ENCODE measurements around the gene GPRC6A.

Gene GPRC6A

DNA sequence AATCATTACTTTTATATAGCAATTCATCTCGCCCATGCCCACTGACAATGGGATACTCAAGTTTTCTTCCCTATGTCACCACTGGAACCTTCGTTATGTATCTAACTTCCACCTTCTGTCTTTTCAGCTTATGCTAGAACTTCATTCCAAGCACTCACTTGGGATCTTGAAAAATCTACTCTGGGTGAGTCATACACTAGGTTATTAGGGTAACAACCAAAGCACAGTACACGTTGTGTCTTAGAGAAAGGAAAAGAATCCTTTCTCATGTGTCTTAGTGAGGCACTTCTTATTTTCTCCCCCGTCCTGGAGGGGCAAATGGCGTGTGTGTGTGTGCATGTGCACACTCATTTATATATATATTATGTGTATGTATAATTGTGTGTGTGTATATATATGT lies 45.0 kb downstream of the GPRC6A start:
- DNase-seq: no peak

DNA sequence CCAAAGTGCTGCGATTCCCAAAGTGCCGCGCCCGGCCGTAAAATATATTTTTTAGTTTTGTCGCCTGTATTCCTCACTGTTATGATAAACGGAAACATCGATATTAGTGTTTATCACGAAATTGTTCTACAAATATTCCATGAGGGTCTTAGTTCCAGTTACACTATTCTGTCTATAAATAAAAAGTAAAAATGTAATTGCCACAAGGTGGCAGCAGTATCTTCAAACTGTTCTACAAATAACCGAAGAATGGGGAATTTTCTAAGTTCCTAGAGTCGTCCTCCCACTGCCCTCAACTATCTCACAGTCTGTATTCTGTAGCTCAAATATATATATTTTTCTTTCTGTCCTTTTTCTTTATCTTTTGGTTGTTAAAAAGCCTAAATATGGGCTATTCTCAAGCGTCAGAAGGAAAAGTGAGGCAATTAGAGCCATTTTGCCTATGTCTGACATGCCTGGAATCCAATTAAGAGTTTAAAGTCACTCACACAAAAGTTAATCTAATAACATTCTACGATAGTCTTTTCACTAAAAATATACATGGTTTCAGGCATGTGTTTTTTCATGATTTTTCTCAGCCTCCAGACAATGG lies 49.2 kb downstream of the GPRC6A start:
- peak in 1 of 2 experiments; percentile 16 for DNase-seq

DNA sequence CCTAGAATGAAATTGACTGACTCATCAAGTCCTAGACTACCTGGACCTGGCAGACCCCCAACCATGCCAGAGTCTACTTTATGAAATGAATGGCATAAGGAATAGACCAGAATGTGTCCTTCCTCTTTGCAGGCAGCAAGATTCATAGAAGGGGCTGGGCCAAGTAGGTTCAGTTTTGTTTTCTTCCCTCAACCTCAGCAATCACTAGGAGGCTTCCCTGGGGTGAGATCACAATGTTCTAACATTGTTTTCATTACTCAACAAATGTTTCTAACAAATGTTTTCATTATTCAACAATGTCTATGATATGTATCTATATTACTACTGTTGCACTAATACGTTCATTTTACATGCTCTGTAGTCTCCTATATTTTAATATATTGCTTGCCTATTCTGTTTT lies 55.0 kb downstream of the GPRC6A start:
- no peak for DNase-seq

DNA sequence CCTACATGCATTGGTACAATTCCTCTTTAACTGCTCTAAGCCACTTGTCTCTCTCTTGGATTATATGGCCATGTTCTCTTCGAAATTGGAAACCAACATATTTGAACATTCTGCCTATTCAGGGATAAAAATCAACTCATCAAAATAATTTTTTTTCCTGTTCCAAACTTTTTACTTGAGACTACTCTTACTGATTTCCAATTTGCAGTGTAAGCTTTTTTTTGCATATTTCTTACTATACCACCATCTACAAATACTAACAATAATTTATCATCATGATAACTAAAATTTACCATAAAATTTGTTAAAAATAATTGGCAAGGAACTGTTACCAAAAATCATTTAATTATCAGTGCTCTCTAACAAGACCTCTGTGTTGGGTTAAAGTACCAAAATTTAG lies 56.4 kb downstream of the GPRC6A start:
- no peak for DNase-seq

DNA sequence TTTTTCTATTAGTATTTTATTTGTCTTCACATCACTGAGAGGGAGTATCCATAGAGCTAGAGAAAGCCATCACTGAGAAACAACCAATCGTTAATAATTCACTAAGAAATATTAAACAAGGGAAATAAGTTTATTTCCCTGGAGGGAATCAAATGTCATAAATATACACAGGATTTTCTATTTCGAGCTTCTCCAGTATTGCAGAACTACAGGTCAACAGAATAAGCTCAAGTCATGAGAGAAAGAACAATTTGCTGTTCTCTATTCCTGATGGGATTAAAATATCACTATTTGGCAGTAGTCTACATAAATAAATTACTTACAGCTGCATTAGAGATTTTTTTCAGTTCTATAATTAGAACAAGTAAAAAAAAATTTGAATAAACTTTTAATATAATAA lies 61.2 kb downstream of the GPRC6A start:
- DNase-seq: no peak

DNA sequence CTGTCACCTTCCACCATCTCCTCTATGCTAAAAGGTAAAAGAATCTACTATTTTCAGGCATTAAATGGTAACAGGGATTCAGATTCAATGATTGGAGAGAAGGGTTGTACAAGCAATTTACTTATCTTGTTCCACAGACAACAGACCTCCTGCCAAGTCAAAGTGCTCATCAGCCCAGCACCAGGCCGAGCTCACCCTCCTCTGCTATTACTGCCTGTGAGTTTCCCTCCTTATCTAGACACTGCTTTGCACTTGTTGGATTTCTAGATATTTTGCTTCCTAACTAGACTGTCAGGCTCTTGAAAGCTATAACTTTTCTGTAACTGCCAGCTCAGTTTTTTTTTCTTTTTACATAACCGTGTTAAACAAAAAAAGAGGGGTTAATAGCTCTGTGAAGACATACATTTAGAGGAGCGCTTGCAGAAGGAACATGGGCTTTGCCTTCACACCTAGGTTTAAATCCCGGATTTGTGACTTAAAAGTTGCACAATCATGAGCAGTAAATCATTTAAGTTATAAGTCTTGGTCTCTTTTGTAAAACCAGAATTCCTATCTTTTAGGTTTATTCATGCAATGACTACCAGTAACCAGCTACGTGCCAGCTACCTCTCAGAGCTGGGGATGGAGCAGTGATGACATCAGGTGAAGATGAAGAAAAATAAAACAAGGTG lies 62.2 kb downstream of the GPRC6A start:
- no peak for DNase-seq

DNA sequence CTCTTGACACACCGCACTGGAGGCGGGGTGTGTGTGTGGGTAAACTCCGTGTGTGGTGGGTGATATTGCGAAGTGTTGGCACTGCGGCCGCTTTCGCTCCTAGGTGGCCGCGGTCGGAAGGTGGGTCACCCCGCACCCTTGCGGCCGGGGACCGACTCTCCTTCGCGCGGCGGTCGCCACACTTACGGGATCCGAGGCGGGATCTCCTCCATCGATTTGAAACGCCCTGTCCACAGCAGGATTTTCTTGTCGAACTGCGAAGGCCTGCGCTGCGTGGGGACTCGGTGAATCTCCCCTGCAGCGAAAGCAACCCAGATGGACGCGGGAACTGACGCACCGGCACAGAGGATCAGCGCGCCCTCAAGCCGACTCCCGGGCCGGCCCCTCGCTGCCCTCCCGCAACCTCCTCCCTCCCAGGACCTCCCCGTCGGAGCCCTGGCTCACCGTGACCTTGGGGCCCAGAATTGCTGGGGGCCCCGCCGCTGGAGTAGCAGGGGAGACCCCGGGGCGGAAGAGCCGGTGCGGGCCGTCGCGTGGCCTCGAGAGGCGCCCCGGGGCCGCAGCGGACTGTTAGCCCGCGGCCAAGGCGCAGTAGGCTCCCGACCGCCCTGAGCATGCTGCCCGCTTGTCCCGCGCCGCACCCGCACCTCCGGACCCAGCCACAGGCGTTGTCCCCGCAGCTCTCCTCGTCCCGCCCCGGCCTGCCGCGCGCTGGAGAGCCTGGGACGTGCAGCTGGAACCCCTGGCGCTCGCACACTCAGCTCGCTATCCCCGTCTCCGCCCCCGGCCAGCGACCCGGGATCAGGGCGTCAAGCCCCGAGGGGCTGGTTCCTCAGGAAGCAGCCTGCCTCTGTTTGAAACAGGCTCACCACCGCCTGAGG lies 63.7 kb downstream of the GPRC6A start, which contains the start of gene FAM162B:
Gene FAM162B, minus strand, starts transcription at position 759 of the 881 bp plus-strand sequence. Its CDS starts 143 bp downstream, at position 616.
- no peak for DNase-seq

DNA sequence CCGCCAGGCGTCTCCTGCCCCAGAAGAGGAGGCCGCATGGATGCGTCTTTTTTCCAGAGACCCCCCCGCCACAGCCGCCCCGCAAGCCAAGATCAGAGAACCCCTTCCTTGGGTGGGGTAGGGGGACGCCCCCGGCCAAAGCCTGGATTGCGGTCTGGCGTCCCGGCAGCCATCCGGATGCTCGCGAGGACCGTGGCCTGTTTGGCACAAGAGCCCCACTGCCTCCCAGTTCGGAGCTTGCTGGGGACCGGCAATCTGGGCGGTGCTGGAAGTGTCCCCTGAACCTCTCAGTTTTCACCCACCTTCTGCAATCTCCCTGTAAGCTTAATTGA lies 64.3 kb downstream of the GPRC6A start:
- DNase-seq: no peak

DNA sequence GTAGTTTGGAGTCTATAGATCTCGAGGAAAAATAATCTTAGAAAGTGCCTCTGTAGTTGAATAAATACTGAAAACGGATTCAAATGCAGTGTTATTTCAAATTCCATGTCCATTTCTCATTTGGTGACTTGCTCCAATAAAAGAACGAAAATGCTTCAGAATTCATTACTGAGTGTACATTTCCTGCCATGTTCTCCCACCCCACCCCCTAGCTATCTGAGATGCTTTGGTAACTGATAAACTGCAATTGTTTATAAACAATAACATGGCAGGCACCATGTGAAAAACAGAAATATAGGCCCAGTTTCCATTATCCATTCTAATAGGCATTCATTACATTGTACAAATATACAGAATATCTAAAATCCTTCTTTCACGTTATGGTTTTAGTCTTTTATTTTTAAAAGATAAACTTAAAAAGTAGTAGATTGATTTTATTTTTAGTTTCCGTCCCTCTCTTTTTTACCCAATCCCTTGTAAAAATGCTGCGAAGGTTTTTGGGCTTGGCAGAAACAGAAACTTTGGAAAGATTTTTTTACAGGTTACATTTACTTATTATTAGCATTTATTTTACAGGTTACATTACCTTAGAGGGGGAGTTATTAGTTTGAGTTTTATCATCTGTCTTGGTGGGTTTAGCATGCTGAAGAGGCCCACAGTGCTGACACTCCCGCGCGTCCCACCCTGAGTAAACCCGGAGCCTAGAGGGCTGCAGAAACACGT lies 64.8 kb downstream of the GPRC6A start:
- no peak for DNase-seq

DNA sequence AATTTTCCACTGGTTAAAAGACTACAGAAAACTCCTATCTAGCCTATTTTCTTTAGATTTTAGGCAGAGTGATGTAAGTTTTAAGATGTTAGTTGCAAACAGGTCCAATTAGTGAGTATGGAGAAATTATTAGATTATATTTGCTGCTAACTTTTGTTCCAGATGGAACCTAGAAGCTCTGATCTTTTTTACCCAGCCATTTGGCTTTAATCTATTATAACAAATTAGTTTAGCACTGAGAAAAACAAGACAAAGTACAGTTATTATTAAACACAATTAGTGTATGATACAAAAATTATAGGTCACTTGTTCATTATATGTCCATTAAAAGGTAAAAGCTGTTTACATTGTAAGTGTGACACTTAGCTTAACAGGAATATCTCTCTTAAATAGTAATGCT lies 65.8 kb downstream of the GPRC6A start:
- no peak for DNase-seq

DNA sequence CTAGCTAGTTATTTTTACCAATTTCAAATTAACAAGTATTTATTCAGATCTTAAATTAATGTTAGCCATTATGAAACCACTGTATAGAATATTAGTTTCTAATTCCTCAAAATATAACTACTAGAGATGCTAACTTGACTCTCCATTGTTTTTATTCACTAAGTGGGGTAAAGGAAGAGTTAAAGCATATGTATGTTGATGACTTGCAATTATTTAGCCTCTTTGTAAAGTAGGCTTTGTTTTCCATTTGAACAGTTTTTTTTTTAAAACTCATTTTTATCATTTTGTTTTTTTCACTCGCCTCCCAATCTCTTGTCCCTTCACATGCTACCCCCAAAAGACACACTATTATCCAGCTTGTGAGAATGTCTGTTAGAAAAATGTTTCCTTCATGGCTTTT lies 66.6 kb downstream of the GPRC6A start:
- no peak for DNase-seq

DNA sequence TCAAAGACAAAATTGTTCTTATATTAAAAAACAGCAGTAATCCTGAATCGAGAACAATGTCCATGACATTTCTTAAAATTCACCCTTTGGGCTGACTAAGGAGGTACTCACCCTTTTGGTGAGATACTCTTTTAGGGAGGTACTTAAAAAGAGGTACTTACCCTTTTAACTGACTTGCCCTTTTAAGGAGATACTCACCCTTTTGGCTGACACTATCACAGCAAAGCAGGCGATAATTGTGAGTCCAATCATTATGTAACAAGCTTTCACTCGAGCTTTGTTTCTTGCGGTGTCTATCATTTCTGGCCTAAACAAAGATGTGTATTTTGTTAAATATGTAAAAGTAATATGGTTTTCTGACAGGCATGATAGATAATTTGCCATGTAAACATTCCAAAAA lies 67.1 kb downstream of the GPRC6A start:
- DNase-seq: no peak

DNA sequence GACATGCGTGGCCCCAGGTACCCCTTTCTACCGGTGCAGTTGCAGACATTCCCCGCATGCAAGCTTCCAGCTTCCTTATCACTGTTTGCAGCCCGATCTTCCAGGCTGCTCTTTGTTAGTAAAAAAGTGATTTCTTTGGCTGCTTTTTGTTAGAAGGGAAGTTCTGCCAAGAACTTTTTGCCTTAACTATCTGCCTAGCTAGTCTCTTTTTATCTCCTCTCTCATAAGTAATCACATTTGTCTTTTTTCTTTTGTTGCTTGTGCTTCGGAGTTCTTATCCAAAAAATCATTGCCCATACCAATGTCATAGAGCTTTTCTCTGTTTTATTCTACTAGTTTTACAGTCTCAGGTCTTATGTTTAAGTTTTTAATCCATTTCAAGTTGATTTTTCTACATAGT lies 83.7 kb downstream of the GPRC6A start:
- no peak for DNase-seq
